ENCODE results near the gene ARHGAP26. TPM values are rescaled to one million over a fixed set of nuclear protein-coding genes. Genes with fewer than 3 reads are reported as not detected.
A peak's percentile ranks its signal among the peaks of the same experiment; 100 is the strongest.

Gene ARHGAP26
- total and polyA plus RNA-seq, 12 donors: 7.5 to 45.8 (median 37.2) TPM

DNA sequence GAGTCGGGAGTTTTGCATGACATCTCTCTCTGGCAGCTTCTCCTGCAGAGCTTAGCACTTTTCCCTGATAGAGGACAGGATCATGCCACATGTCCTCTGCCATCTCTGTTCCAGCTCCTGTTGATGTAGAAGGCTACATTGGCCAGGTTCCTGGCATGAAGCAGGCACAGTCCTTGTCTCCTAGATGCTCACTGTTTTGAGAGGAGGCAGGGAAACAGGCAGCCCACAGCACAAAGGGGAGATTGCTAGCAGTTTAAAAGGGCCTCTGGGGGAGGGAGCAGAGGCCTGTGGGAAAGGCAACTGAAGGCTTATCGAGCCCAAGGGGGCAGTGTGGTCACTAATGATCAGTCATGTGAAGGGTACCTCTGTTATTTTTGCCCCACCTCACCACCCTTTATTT lies 10.7 kb downstream of the ARHGAP26 start:
- DNase-seq (peak in 1 of 2 donors; percentile 54), ATAC-seq (peak; percentile 13 to 79 (median 53))
- TF ChIP-seq, protein P1, sequence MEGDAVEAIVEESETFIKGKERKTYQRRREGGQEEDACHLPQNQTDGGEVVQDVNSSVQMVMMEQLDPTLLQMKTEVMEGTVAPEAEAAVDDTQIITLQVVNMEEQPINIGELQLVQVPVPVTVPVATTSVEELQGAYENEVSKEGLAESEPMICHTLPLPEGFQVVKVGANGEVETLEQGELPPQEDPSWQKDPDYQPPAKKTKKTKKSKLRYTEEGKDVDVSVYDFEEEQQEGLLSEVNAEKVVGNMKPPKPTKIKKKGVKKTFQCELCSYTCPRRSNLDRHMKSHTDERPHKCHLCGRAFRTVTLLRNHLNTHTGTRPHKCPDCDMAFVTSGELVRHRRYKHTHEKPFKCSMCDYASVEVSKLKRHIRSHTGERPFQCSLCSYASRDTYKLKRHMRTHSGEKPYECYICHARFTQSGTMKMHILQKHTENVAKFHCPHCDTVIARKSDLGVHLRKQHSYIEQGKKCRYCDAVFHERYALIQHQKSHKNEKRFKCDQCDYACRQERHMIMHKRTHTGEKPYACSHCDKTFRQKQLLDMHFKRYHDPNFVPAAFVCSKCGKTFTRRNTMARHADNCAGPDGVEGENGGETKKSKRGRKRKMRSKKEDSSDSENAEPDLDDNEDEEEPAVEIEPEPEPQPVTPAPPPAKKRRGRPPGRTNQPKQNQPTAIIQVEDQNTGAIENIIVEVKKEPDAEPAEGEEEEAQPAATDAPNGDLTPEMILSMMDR (IDR thresholded peaks at IDR 0.05): peak in 1 of 9 donors; percentile 5
- 27 to 48% methylated on average over 2 of the region's 2 CpGs for WGBS, 2 donors
- intact Hi-C loops (cut with DNase I): loop anchor here in 1 of 10 donors (5.0 kb wide), 1 partner anchor 36 kb away; no protein-coding TSS in a partner anchor
- Histone ChIP-seq H3K36me3 (no peaks in the 10 kb centered on the region), H3K27me3 (no peaks in the 10 kb centered on the region), H3K4me1 (peaks cover 31 to 99% (median 94%) of the 10 kb centered on the region in 9 donors), H3K9me3 (no peaks in the 10 kb centered on the region), H3K4me3 (no peak overlapping the region), H3K27ac (peak overlapping the region in 9 of 10 donors; percentile 15 to 91 (median 71))

DNA sequence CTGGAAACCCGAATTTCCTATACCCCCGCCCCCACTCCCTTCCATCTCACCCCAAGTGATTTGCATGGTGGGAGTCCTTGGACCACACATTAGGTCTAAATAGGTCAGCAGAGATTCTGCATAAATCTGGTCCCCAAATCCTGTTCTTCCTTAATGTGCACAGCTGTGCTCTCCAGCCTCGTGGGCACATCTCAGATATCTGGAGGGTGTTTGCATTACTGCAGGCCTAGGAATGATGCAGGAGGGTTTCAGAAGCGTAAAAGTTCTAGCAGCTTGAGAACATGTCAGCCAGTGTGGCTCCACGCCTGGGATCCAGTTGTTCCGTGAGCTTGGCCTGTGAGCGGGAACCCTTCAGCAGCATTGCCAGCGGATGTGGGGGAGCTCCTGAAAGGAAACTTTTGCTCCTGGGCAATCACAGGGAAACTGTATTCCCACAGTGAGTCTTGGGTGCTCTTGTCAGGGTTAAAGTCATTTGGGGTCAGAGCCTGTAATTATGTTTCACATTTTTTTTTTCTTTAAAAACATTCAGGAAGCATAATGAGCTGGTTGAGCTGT lies 12.9 kb downstream of the ARHGAP26 start:
- DNase-seq (peak; percentile 60 to 81), ATAC-seq (peak; percentile 19 to 72 (median 60))
- H3K27me3 ChIP-seq: no peaks in the 10 kb centered on the region
- no peaks in the 10 kb centered on the region for H3K36me3 ChIP-seq
- H3K4me3 ChIP-seq: peak overlapping the region in 4 of 10 donors; percentile 14 to 36 (median 22)
- intact Hi-C loops (cut with DNase I): loop anchor here in 1 of 10 donors (5.0 kb wide), 1 partner anchor 34 kb away; no protein-coding TSS in a partner anchor
- H3K27ac ChIP-seq: peak overlapping the region; percentile 0 to 91 (median 78)
- H3K9me3 ChIP-seq: no peaks in the 10 kb centered on the region
- peaks cover 35 to 95% (median 88%) of the 10 kb centered on the region in 9 donors for H3K4me1 ChIP-seq
- TF ChIP-seq, protein P1 (IDR thresholded peaks at IDR 0.05): no peak
- WGBS, 2 donors: 37 to 47% methylated on average over 8 of the region's 8 CpGs

DNA sequence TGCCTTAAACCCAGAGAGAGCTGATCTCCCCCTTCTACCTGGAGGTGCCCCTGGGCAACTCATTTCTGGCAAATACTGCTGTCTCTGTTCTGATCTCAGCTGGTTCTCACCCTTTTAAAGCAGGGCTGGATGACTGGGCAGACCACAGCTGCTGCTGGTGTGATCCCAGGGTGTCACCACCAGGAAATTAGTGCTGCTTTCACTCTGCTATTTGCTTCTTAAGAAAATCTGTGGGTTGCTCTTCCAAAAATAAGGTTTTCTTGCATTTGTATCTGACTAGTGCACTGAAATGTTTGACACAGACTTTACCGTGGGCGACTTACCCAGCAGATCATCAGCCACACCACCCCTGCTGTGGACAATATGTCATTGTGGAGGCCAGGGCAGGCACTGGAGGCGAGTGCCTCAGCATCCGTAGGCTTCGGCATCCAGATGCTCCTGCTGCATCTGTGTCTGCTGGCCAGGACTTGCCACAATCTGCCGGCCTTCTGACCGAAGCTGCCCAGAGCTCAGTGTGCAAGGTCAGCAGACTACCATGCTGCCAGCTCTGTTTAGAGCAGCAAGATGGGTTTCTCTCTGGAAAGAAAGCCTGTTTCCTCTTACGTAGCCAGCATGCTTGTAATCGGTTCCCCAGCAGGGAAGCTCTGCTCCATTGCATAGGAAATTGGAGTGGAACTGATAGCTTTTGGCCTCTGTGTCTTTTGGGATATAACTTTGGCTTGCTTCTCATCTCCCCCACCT lies 13.6 kb downstream of the ARHGAP26 start:
- TF ChIP-seq, protein P1 (IDR thresholded peaks at IDR 0.05): peak in 1 of 9 donors; percentile 9
- H3K4me1 ChIP-seq: peaks cover 35 to 94% (median 84%) of the 10 kb centered on the region in 9 donors
- no peaks in the 10 kb centered on the region for H3K36me3 ChIP-seq
- peak overlapping the region in 7 of 10 donors; percentile 0 to 36 (median 19) for H3K4me3 ChIP-seq
- peak overlapping the region; percentile 36 to 91 (median 78) for H3K27ac ChIP-seq
- H3K27me3 ChIP-seq: no peaks in the 10 kb centered on the region
- peak; percentile 27 to 77 (median 62) for ATAC-seq
- WGBS, 2 donors: 9 to 10% methylated on average over 9 of the region's 9 CpGs
- intact Hi-C loops (cut with DNase I): loop anchor here in 1 of 10 donors (5.0 kb wide), 1 partner anchor 34 kb away; no protein-coding TSS in a partner anchor
- peak; percentile 44 to 56 for DNase-seq
- H3K9me3 ChIP-seq: no peaks in the 10 kb centered on the region

DNA sequence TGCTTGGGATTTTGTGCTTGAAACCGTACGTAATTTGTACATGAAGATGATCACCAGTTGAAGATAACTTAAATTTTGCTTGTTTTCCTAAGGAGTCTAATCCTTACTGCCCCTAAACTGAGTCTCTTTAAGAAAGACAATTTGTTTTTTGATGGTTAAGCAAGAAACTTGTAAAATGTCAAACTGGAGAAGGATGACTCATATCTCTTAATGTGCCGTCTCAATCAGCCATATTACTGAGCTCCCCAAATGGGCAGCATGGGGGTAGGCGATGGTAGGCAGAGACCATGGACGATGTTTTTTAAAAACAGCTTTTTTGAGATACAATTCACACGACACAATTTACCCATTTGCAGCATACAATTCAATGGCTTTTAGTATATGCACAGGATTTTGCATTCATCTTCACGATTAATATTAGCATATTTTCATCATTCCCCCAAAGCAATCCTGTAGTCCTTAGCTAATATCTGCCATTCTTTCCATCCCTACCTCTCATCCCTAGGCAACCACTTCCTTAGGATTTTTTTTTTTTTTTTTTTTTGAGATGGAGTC lies 14.3 kb downstream of the ARHGAP26 start:
- Histone ChIP-seq H3K36me3 (no peaks in the 10 kb centered on the region), H3K4me3 (peak overlapping the region in 3 of 10 donors; percentile 14 to 36 (median 14)), H3K4me1 (peaks cover 33 to 94% (median 83%) of the 10 kb centered on the region in 9 donors), H3K27me3 (no peaks in the 10 kb centered on the region), H3K27ac (peak overlapping the region; percentile 36 to 91 (median 78)), H3K9me3 (no peaks in the 10 kb centered on the region)
- DNase-seq (no peak), ATAC-seq (peak in 1 of 8 donors; percentile 4)
- TF ChIP-seq, protein P1 (IDR thresholded peaks at IDR 0.05): no peak
- intact Hi-C loops (cut with DNase I): loop anchor here in 1 of 10 donors (5.0 kb wide), 1 partner anchor 33 kb away; no protein-coding TSS in a partner anchor
- 70 to 78% methylated on average over 7 of the region's 7 CpGs for WGBS, 2 donors

Data from heart right ventricle (tissue), 16 donors.